Hindlimb muscle (tissue), 1 donor: ENCODE measurements around the gene SUN2. TPM values are rescaled to one million over a fixed set of nuclear protein-coding genes. Genes with fewer than 3 reads are reported as not detected.
A peak's percentile ranks its signal among the peaks of the same experiment; 100 is the strongest.

Experiments
- DNase-seq: peaks from one replicate; pipeline ENCODE4 v3.0.0-alpha.2; 2013
- polyA plus RNA-seq: library from polyadenylated mRNA; unstranded; fragments of 120-200 nt; gene quantifications from one replicate; pipeline ENCODE4 v1.2.1, GENCODE V29; 2013; ENCODE audit not compliant: insufficient read length

SUN2 gene
- polyA plus RNA-seq, 1 donor, result 59.3 TPM

DNA sequence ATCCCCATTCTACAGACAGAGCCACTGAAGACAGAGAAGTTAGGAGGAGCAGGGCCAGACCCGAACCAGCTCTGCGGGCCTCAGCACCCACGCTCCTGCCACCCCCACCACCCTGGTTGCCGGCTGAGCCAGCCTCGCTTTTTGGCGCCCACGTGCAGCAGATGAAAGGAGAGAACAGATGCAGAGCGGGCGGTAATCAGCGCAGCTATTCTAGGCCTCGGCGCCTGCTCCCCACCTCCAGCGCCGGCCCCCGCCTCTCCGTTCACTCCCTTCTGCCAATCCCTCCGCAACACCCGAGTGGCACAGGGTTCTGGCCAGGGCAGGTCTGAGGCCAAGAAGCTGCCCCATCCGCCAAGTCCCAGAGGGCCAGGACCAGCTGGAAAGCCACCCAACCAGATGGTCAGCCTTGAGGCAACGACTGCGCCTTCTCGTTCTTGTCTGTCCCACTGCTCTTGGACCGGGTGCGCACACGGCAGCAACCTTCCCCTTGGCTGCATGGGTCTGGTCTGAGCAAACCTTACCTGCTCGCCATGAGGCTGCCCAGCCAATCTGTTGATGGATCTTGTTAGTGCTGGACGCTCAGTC lies 21.4 kb upstream of the SUN2 start:
- no peak for DNase-seq

DNA sequence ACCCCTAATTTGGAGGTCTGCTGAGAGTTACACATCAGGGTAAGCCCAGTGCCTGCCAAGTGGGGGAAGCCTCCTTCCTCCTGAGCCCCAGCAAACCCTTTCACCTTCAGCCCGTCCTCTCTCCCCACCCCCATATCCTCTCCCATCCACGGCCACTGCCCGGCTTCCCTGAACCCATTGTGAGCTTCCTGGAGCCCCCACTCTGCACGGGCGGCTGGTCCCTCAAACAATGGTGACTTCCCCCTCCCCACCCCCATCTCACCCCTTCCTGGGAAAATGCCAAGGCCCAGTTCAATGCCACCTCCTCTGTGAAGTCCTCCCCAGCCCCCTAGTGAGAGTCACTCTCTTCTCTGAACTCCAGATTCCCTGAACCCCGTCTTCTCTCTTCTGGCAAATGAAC lies 20.3 kb upstream of the SUN2 start:
- no peak for DNase-seq

DNA sequence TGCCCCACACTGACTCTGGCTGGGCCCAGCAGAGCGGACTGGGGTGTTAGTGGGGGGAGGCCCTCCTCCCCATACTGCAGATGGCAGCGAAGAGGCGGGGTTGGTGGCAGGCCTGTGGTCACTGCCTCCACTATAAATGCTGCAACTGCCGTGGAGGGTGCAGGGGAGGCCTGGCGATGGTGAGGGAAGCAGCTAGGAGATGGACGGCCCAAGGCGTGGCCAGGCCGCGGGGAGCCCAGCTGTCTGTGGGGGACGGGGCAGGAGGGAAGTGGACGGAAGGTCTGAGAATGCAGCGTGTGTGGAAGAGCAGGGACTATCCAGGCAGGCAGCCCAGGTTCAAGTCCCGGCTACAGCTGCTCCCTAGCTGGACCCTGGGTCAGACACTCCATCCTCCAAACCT lies 19.9 kb upstream of the SUN2 start:
- no peak for DNase-seq

DNA sequence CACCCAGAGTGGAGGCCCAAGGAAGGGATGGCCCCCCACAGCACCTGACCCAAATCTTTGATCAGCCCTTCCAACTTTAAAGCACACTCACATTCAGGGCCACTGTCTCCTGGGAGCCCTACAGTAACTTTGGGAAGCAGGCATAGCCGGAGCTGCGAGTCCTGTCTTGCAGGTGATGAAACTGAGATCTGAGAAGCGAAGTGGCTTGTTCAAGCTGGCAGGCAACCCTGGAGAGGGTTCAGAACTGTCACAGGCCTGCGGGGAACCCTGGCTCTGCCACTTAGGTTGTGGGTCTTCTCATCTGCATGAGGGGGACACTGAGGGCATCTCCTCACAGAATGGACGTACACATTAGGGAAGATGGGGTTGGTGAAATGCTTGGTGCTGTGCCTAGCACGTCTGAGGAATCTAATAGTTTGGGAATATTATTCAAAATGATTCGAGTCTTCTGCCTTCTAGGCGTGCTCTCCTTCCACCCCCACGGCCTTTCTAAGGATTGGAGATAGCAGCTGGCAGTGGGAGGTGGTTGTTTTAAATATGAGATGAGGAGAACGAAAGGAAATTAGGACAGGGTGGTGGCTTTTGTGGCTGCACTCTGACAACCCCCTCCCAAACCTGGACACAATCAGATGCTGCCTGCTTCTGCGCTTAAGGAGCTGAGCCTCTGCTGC lies 18.8 kb upstream of the SUN2 start:
- no peak for DNase-seq

DNA sequence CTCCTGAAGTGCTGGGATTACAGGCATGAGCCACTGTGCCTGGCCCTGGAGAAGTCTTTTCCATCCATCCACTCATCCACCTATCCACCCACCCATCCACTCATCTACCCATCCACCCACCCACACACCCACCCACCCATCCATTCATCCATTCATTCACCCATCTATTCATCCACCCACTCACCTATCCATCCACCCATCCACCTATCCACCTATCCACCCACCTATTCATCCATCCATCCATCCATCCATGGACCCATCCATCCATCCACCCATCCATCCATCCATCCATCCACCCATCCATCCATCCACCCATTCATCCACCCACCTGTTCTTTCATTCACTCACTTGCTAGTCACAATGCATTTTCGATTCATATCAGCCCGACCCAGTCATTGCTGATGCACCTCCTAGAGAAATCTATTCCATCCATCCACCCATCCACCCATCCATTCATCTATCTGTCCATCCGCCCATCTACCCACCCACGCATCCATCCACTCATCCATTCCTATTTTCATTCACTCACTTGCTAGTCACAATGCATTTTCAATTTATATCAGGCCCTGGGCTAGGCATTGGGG lies 17.7 kb upstream of the SUN2 start:
- no peak for DNase-seq

DNA sequence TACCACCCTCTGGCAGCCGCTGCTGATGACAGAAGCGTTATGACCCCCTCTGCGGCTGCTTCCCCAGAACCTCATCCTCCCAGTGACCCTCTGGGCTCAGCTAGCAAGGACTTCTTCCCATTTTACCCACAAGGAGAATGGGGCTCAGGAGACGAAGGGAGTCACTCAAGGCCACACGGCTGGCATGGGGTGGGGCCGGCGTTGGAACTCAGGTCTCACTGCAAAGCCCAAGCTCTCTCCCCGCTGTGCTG lies 16.8 kb upstream of the SUN2 start:
- DNase-seq, result no peak

DNA sequence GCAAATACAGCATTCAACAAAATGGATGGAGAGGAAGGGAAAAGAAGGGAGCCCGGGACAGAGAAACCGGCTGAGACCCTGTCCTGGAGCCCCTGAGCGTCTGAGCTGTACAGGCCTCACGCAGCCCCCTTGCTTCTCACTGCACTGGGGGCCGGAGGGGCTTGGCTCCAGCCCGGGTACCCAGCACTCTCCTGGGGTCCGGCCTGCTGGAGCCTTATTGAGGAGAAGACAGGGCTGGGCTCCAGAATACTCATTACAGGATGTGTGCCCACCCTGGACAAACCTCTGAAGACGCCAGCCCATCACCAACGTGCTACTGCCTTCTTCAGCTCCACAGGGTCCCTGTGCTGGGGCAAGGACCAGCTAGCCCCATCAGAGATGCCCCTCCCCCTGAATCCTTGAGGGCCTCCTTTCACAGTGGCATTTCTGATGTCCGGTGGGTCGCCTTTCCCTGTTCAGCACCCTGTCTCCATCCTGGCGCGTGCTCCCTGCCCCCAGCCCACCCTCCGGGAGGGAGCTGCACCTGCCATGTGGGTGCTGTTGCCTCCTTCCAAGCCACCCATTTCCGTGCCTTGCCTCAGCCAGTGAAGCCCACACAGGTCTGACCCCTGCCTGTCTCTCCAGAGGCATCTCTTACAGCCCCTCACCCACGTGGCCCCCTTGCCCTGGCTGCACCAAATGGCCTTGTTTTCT lies 14.6 kb upstream of the SUN2 start:
- no peak for DNase-seq

DNA sequence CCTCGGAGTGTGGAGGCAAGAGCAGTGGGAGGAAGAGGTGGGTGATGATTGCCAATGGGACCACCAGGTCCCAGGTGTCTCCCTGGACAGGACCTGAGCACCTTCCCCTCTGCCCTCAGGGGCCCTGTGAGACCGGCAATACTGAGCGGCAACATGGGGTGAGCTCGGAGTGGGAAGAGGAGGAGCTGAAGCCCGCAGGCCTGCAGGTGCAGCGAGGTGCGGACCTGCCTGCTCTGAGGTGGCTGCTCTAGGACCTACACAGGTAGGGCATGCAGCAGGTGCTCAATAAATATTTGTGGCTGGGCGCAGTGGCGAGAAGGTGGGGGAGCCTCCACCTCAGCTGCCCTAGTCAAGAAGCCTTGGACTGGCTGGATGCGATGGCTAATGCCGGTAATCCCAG lies 12.2 kb upstream of the SUN2 start:
- DNase-seq, result no peak

DNA sequence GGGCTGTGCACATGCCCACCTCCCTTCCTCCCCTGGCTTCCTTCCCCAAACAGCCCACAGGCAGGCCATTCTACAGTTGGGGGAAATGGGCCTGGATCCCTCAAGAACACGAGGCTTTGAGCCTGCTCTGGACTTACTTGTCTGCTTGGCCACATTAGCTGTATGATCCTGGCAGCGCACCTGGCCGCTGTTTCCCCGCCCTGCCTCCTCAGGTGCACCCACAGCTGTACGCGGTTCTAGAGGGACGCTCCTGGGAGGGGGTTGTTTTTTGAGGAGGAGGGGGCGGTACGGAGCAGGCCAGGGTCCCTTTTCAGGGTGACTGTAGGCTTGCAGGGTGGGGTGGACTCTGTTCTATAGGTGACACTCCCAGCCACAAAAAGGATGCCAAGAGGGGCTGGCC lies 11.5 kb upstream of the SUN2 start:
- DNase-seq, result no peak

DNA sequence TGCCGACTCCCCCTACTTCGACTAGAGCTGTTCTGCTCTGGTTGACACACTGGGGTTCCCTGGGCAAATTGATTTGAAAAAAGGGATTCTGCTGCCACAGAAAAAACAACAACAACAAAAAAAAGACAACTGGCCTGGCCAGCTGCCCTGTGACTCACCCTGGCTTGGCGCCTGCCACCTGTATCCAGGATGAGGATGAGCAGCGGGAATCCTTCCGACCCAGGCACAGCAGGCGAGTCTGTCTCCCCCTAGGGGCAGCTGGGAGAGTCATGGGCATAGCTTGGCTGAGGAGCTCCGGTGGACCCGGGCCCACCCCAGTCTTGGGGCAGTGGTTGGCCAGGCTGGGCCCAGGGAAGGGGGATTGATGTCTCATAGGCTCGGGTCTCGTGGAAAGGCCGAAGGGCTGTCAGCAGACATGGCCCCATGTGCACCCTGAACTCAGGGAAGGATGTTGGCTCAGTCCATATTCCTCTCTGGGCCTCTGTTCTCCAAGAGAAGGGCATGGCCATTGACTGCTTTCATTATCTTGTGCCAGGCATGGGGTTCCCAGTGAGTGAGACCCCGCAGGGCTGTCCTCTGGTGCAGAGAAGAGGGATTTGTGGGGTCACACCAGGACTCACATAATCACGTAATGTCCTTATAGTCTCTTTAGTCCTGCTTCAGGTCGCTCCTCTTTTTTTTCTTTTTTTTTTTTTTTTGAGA lies 10.4 kb upstream of the SUN2 start:
- DNase-seq, result no peak

DNA sequence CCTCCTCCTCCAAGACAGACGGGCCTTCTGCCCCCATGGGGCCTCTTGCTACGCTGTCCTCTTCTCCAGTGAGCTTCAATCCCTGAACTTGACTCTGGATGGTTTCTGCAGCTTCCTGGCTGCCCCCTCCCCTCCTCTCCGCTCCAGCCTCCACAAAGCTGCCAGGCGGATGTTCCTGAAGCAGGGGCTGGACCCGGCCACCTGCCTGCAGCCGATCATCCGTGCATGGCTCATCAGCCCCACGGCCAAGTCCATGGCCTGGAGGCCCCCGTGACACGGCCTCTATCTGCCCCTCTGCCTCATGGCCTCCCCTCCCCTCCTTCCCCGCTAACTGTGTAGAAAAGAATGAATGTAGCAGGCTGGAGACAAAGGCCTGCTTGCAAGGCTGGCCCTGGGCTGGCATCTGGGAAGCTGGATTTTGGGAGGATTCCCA lies 6.8 kb upstream of the SUN2 start:
- DNase-seq, result no peak

DNA sequence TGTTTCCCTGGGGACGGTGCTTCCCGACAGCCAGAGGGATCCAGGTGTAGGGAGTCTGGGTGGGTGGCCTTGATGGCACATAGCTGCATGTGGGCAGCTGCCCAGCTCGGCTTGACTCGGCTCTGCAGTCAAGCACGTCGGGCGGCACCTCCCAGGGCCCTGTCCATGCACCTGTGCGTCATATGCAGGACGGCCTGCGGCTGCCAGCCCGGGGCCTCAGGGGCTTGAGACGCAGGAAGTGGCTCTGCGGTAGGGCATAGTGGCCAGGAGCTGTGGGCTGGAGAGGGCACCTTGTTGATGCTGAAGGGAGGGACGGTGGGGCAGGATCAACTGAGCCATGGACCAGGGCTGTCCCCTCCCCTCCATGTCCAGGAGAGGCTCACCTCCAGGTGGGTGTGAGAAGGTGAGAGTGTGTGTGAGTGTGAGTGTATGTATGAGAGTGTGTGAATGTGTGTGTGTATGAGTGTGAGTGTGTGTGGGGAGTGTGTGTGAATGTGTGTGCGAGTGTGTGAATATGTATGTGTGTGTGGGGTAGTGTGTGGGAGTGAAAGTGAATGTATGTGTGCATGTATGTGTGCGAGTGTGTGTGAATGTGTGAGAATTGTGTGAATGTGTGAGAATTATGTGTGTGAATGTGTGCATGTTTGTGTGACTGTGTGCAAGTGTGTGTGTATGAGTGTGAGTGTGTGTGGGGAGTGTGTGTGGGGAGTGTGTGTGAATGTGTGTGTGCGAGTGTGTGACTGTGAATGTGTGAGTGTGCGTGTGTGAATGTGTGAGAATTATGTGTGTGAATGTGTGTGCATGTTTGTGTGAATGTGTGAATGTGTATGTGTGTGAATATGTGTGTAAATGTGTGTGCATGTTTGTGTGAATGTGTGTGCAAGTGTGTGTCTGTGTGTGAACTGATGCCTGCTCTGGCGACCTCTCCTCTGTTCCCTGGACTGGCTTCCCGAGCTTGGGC lies 5.7 kb upstream of the SUN2 start:
- DNase-seq, result no peak

DNA sequence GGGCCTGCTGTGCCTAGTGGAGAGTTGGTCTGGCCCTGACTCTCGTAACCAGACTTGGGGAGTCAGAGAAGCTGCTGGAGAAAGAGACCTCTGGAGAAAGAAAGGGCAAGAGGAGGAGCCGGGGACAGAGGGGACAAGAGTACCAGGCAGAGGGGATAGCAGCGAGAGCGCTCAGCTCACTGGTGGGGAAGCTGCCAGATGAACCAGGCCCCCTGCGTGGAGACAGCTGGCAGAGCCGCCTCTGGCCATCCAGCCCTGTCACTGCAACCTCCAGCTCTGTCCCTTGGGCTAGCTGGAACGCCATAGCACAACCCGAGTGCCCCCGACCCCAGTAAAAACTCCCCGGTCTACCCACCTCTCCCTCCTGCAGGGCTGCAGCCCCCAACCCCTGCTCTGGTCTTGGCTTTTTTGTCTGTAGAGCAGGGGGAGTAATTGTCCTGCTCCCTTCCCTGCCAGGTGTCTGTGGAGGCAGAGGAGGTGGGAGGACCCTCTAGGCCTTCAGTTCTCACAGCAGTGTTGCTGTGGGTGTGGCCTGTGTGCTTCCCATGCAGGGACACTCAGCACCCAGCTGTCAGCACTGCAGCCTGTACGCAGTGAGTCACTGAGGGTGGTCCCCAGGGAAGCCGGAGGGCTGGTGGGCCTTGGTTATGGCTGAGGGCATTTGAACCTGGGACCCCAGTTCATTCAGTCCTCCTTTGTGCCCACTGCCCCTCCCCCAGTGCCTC lies 4.8 kb upstream of the SUN2 start:
- DNase-seq, result no peak

DNA sequence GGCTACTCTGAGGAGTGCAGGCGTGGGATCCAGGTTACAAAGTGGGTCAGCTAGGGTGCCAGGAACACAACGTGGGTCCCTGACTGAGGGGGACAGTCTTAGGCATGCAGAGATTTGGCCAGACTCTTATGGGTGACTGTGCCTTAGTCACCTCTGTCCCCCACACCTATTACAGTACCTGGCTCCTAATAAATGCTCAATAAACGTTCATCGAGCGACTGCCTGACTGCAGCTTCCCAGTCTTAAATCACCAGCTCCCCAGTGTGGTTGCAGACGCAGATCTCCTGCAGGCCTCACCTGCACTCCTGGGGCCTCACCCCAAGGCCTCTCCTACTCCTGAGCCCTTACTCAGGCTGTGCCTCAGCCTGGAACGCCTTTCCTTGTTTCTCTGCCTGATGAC lies 3.2 kb upstream of the SUN2 start:
- DNase-seq, result no peak

DNA sequence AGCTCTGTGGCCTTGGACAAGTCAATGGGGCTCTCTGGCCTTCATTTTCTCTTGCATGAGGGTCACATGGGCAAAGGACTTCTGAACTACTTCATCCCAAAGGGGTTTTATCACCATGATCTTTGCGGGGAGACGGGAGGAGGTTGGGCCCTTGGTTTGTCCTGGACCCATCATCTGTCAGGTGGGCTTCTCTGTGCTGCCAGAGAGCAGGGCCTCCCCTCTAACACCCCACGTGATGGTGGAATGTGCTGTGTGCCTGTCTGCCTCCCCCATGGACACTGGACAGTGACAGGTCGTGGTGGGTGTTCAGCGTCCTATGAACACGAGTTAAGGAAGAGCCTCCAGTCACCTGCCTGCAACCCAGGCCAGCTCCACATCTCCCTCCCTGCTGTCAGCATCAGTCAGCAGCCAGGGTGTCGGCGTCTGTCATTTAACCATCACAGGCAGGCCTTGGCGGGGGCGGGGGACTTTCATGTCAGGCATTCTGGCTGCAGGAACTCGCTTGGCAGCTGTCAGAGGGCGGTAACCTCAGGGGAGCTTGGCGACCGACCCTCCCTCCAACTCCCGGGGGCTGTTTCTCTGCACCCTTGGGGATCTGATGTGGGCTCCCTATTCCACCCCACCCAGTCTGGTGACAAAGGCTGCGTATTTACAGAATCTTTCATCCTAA lies 2.6 kb upstream of the SUN2 start:
- DNase-seq, result no peak

DNA sequence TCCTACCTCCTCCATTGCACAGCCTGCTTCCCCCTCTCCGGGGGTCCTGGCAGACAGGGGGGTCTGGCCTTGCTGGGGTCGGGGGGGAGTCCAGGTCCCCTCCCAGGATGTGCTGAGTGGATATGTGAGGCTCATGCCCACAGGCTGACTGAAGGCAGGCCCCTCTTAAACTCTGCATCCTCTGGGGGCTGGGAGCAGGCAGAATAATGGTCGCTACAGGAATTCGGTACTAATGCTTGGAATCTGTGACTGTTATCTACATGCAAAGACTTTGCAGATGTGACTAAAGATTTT lies 1.6 kb upstream of the SUN2 start:
- DNase-seq, result no peak

DNA sequence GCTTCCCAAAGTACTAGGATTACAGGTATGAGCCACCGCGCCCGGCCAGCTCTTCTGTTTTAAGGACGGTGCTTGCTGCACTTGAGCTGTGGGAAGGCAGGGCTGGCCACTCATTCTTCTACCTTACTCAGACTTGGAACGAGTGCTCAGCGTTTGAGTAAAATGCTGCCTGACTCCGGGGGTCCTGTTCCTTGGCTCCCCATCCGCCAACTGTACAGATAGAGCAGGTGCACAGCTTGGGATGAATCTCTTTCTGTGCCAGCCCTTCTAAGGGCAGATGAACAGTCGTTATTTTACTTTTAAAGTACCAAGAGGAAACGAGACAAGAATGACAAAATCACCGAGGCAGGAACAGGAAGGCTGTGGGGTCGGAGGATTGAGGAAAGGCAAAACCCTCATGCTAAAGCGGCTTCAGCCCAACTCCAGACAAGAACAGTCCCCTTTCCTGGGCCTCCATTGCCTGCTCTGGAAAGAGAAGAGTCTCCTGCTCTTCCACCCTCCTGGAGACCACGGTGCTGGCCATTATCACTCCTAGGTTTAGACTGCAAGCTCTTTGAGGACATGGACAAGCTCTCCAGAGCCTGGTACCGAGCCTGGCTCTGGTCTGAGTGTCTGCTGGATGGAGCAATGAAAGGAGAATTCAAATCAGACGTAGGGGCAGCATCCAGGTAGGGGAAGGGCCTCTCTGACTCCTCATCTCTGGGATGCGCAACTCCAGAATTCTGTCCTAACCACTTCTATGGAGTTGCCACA lies 1.1 kb upstream of the SUN2 start:
- DNase-seq, result no peak

DNA sequence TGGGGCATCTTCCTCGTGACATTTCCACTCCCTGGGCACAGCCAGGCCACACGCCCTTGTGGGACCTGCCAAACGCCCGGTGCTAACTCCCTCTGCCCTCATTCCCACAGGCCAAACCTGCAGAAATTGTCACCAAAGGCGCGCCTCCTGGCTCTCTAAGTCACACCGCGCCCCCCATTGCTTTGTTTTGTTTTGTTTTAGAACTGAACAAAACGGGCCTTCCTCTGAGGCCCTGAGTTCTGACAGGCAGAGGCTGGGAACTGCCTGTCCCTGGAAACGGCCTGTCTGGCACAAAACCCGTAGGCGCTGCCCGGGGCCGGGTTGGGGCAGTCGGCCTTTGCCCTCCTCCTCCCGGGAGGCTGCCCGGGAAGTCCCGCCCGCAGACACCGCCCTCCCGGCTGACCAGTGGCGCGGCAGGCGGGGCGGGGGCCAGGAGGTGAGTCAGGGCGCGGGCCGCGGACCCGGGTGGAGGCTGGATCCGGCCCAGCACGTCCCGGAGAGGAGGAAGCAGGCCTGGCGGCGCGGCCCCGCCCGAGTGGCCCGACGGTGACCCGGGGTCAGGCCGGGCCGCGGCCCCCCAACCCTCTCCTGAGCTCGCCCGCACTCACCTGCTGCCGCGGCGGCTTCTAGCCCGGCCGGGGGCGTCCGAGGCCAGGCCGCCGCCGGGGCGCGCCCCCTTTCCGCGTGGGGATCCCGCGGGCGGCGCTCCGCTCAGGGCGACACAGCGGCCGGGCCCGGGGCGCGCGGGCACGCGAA lies 465 bp downstream of the SUN2 start:
- peak; percentile 60 for DNase-seq

DNA sequence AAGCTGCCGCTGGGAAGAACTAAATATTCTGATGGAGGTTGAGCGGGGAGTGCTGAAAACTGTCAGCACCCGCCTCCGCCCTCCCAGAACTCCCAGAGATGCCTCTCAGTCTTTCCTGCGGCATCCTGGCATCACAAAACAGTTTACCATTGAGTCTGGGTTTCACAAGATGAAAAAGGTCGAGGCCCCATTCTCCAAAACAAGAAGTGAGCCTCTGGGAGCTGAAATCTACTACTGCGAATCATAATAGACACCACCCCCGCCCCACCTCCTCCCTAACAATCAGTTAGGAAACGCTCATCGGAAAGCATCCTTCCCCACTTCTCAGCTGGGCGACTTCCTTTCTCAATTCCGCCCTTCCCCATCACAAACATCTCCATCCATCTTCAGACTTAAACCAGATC lies 1.0 kb downstream of the SUN2 start:
- DNase-seq, result peak; percentile 31
